GM18499 (cell line): Measurements from ENCODE around the gene IL10RA.

ENCODE experiments used
- ATAC-seq: cut with Tn5 transposase; IDR thresholded peaks from one replicate; pipeline ENCODE4 v1.9.1; 2021; ENCODE audit warnings: moderate number of reproducible peaks; ENCODE audit not compliant: insufficient read depth, unreplicated experiment

The IL10RA gene

DNA sequence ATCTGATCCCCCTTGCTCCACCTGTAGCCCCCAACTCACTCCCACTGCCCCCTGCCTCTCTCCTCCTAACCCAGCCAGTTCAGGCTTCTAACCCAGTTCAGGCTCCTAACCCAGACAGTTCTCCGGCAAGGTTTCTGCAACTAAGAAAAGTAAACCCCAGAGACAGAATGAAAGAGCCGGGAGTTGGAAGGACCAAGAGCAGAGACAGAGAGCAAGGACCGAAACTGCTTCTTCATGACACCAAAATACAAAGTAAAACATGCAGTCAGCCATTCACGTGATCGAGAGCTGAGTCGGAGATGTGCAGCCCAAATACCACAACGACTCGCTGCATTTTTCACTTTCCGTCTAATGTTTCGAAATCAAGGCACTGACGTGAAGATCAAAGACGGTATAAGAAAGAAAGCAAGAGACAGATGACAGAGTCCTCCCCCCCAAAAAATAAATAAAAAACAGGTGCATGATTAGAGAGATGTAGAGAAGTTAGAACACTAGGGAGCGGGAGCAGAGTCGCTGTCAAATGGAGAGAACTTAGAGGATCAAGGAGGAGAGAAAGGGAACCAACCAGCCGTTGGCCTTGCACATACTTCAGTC lies 884 bp downstream of the IL10RA start:
- ATAC-seq, result no peak

DNA sequence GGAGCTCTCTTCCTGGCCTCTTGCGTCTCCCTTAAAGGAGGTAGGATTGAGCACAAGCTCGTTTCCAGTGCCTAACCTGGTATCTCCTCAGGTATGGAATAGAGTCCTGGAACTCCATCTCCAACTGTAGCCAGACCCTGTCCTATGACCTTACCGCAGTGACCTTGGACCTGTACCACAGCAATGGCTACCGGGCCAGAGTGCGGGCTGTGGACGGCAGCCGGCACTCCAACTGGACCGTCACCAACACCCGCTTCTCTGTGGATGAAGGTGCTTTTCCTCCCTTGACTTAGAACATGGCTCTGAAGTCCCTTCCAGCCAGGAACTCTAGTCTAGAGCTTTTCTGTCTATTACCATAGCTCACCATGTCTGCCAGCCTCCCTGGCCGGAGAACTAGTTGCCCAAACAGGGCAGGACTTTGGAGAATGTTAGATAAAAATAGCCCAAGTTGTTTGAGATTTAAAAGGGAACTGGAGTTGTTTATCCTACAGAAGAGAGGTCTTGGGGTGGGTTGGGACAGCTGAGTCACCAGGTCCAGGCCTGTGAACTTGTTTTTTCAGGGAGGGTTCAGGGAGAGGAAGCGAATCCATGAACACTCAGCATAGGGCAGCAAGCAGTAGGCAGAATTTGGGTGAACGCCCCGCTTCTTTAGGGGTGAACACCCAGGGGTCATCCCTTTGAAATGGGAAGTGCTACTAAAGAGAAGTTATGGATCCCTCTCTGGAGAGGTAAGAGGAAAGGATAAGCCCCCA lies 3.3 kb downstream of the IL10RA start:
- ATAC-seq, result no peak

DNA sequence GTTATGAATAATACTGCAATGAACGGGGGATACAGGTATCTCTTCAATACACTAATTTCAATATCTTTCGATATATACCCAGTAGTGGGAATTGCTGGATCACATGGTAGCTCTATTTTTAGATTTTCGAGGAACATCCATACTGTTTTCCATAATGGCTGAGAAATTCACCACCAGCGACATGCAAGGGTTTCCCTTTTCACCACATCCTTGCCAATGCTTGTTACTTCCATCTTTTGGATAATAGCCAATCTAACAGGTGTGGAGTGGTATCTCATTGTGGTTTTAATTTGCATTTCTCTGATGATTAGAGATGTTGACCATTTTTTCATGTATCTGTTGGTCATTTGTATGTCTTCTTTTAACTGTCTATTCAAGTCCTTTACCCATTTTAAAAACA lies 5.9 kb downstream of the IL10RA start:
- ATAC-seq, result no peak

DNA sequence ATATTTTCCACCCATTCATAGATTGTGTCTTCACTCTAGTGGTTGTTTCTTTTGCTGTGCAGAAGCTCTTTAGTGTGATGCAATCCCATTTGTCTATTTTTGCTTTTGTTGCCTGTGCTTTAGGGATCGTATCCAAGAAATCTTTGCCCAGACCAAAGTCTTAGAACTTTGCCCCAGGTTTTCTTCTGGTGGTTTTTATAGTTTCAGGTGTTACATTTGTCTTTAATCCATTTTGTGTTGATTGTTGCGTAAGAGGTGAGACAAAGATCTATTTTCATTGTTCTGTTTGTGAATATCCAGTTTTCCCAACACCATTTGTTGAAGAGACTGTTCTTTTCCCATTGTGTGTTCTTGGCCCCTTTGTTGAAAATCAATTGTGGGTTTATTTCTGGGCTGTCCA lies 6.4 kb downstream of the IL10RA start:
- no peak for ATAC-seq

GRCh38 chr11:117993988-117994745 lies 8.0 kb downstream of the IL10RA start:
- no peak for ATAC-seq

DNA sequence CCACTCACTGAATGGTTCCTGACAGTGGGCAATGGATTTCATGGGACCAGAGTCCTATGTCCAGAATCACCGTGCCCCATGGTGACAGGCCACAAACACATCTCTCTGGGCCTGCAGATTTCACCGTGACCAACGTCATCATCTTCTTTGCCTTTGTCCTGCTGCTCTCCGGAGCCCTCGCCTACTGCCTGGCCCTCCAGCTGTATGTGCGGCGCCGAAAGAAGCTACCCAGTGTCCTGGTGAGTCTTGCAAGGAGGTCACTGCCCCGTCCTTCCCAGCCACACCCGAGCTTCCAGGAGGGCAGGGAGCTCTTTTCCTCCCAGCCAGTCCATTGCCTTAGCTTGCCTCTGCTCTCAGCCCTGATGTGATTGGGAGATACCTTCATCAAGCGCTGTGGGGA lies 9.3 kb downstream of the IL10RA start:
- ATAC-seq, result no peak

DNA sequence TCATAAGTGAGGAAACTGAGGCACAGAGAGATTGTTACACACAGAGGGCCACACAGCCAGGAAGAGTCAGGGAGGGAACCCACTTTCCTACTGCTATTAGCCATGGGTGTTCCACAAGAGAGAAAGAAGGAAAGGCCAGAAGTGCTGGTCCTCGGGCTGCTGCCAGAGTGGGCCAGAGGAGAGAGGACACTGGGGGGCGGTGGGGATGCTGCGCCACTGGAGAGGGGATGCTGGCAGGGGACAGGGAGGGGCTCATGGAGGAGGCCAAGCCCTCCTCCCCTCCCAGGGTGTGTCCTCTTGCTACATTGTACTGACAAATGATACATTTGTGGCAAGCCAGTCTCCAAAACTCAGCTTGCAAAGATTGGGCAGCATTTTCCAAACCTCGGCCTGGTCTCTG lies 9.9 kb downstream of the IL10RA start:
- ATAC-seq, result no peak

GRCh38 chr11:117997406-117997805 lies 11.2 kb downstream of the IL10RA start:
- ATAC-seq, result no peak

DNA sequence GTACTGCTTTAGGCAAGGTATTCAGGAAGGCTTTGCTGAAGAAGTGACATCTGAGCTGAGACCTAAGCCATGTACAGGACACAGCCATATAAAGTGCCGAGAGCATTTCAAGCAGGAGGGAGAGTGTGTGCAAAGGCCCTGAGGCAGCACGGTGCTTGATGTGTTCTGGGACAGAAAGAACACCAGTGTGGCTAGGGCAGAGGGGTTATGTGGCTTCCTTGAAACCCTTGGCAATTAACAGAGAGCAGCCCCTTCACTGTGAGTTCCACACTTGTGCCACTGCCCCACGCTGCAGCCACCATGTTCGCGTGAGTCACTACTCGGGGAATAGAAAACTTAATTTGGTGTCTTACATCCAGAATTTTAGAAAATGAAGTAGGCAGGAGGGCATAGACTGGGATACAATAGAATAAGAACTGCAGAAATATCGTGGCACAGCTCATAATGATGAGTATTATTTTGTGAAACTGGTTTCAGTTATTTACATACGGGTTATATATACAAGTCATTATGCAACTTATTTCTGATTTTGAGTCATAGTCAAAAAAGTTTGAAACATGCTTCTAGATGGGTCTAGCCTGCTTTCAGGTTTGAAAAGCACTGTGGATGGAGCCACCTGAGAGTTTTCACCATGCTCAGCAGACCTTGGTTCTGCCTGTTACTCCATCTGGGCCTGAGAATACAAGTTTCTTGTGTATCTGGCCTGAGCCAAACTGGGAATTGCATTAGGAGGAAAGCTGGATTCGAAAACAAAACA lies 11.8 kb downstream of the IL10RA start:
- peak; percentile 81 for ATAC-seq

DNA sequence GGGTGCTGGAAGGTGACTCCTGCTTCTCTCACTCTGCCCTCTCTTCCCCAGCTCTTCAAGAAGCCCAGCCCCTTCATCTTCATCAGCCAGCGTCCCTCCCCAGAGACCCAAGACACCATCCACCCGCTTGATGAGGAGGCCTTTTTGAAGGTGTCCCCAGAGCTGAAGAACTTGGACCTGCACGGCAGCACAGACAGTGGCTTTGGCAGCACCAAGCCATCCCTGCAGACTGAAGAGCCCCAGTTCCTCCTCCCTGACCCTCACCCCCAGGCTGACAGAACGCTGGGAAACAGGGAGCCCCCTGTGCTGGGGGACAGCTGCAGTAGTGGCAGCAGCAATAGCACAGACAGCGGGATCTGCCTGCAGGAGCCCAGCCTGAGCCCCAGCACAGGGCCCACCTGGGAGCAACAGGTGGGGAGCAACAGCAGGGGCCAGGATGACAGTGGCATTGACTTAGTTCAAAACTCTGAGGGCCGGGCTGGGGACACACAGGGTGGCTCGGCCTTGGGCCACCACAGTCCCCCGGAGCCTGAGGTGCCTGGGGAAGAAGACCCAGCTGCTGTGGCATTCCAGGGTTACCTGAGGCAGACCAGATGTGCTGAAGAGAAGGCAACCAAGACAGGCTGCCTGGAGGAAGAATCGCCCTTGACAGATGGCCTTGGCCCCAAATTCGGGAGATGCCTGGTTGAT lies 12.6 kb downstream of the IL10RA start:
- no peak for ATAC-seq

DNA sequence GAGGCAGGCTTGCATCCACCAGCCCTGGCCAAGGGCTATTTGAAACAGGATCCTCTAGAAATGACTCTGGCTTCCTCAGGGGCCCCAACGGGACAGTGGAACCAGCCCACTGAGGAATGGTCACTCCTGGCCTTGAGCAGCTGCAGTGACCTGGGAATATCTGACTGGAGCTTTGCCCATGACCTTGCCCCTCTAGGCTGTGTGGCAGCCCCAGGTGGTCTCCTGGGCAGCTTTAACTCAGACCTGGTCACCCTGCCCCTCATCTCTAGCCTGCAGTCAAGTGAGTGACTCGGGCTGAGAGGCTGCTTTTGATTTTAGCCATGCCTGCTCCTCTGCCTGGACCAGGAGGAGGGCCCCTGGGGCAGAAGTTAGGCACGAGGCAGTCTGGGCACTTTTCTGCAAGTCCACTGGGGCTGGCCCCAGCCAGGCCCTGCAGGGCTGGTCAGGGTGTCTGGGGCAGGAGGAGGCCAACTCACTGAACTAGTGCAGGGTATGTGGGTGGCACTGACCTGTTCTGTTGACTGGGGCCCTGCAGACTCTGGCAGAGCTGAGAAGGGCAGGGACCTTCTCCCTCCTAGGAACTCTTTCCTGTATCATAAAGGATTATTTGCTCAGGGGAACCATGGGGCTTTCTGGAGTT lies 13.3 kb downstream of the IL10RA start:
- no peak for ATAC-seq

- ATAC-seq, result no peak
Measured at GRCh38 chr11:118000067-118000849, 14.1 kb downstream of the IL10RA start.

DNA sequence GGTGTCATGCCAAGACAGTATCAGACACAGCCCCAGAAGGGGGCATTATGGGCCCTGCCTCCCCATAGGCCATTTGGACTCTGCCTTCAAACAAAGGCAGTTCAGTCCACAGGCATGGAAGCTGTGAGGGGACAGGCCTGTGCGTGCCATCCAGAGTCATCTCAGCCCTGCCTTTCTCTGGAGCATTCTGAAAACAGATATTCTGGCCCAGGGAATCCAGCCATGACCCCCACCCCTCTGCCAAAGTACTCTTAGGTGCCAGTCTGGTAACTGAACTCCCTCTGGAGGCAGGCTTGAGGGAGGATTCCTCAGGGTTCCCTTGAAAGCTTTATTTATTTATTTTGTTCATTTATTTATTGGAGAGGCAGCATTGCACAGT lies 14.6 kb downstream of the IL10RA start:
- ATAC-seq, result no peak

DNA sequence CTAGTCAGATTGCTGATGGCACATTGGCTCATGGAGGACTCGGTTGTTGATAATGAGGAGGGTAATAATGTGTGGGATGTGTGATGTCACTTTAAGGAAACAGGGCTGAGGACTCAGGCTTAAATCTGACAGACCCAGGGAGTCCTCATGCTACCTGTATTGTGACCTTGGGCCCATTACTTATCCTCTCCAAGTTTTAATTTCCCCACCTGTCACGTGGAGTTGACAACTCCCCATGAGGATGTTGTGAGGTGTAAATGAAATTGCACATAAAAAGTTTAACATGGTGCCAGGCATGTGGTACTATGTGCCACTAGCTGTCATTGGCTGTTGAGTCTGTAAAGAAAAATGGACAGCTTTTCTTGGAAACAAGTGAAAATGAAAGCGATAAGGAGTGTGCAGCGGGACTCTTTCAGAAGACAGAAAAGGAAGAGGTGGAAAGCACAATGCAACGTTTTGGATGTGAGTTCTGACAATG lies 15.3 kb downstream of the IL10RA start:
- ATAC-seq, result no peak

DNA sequence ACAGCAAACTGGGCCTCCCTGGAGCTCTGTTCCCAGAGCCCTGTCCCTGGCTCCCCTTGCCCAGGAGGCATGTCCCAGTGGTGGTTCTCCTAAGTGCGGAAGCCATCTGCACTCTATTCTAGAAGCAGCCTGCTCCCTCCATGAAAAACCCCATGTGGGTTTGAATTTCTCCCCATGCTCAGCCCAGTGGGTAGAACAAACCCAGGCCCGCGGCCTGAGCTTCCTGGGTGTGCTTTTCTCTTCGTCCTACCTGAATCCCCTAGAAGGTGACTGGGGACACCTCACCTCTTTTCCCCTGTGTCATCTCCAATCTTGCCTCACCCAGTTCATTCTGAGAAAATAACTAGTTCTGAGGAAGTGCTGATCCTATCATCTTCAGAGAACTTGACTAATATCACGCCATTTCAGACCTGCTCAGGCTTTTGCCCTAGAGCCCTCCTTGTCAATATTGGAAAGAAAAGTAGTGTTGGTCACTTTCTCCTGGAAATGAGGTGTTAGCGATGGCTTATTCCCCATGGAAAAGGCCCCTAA lies 15.9 kb downstream of the IL10RA start:
- no peak for ATAC-seq

DNA sequence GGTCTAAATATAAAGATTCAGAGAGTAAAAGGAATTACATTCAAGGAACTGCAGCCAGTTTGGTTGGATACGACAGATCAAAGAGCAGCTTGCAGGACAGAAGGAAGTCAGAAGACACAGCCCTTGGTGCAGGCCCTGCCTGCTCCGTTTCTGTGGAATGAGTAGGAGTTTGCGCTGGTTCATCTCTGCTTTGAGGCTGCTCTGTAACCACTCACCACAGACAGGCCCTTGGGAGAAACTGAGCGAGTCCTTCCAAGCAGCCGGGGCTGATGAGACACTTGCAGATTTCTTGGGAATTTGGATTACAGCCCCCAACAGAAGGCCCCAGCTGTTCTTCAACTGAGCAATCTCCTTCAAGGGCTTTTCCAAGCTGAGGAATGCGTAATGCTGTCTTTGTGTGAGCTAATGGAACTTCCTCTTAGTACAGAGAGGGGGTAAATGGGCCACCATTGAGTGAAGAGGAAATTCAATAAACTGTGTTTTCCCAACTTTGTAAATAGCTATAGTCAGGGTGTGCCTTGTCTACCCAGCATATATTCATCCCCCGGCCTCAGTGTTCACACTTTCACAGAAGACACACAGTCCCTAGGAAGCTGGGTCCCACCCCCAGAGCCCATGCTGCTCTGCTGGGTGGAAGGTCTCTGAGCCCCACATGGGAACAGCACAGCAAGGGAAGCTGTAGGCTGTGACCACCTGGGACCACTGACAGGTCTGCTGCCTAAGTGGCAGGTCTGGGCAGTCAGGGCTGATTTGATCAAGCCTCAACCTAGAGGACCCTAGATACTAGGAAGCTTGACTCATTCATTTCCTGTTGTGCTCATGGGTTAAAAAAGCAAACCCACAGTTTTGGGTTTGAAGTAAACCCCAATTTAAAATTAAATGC lies 16.6 kb downstream of the IL10RA start:
- no peak for ATAC-seq

DNA sequence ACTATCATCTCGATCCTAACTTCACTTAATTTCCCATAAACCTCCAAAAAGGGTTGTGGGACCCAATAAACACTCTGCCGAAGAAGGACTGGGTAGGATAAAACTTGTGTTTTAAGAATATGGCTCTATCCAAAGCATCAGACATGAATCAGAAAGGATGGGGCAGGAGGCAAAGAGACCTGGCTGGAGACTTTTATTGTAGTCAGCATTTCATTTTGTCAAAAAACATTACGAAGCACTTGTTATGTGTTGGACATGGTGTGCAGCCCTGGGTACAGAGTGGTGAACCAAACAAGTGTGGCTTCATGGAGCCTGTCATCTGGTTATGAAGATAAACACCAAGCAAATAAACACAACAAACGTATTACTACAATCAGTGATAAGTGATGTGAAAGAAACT lies 17.3 kb downstream of the IL10RA start:
- ATAC-seq, result no peak
